ENCODE measurements around the gene ANO4.

The ANO4 gene

DNA sequence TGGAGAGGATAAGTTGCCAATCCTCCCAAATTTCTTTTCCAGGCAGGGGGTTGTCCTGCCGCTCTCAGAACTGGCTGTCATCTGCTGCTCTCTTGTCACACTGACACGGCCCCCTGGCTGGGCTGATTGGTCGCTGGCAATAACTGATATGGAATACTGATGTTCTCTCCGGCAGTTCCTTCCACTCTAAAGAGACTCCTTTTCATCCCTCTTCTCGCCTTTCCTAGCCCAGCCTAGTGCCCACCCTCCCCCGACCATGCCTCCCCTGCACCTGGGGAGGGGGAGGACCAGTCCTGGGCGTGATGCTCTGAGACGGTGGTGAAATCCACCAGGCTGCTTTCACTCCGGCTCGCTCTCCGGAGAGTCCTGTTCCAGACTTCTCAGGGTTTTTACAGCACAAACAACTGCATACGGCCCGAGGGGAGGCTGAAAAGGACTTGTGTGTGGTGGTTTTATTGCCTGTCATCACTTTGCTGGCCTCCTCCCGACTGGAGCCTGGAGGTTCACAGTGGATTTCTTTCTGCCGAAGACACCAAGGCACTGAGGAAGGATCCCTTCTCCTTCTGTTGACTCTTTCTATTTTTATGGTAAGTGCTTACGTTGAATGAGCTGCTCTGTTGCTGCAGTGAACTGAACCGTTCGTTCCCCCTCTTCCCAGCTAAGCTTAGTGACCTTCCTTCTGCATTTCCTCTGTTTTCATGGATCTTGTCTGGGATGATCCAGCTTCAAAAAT, at the start of gene ANO4:
Gene ANO4, plus strand, starts transcription at position 336 of the 733 bp plus-strand sequence. CDS start 107,010 bp downstream, outside the sequence.
- no peak for DNase-seq (ENCODE audit: low spot score)

- no peak for DNase-seq (ENCODE audit: low spot score)
These were observed 49.1 kb upstream of the ANO4 start for GRCh38 chr12:100745378-100746071.

GRCh38 chr12:100752841-100753240, 41.7 kb upstream of the ANO4 start:
- DNase-seq (ENCODE audit: low spot score), result no peak

- DNase-seq (ENCODE audit: low spot score), result no peak
These were observed 40.7 kb upstream of the ANO4 start for GRCh38 chr12:100753837-100754236.

DNA sequence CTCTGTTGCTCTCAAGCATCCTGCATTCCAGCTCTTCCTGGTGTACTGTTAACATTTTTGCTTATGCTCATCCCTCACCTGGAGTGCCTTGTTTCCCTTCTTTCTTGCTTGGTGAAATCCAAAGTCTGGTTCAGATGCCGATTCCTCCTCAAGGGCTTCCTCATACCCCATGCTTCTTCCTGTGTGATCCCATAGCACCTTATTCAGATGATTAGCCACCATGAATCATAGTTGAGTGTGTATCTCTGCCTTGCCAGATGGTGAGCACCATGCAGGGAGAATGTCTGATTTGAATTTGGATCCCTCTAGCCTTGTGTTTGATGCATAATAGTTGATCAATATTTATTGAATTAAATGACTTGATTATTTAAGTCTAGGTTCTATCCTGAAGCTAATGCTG, 39.4 kb upstream of the ANO4 start:
- no peak for DNase-seq (ENCODE audit: low spot score)

DNA sequence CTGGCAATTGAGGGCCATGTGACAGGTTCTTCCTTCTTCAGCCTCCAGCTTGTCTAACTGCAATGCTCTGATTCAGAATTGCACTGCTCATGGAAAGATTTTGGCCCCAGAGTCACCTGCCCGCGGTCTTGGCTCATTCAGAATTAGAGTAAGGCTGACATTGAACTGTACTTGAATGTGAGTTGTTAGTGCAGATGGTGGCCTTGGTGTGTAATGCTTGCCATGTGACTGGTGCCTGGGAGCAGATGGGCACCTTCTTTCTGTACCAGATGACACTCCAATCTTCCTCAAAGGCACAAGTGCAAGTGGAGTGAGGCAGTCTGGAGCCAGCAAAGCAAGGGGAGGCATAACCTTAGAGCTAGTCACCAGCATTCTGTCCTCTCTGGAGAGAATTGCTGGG, 36.5 kb upstream of the ANO4 start:
- no peak for DNase-seq (ENCODE audit: low spot score)

GRCh38 chr12:100767371-100767770, 27.2 kb upstream of the ANO4 start:
- no peak for DNase-seq (ENCODE audit: low spot score)

DNA sequence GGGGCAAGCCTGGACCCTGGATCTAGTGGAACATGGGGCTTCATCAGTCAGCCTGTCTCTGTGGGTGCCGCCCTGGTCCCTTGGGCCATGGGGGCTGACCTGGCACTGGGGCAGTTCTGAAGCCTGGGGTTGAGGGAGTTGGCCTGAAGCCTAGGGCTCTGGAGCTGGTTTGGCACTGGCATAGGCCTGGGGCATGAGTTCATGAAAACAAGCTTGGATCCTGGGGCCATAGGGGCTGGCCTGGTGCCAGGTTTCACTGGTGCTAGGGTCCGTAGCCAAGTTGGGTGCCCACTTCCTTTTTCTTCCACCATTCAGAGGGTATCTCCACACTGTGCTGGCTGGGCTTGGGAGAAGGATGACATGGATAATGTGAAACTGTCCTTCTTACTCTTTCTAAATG, 26.6 kb upstream of the ANO4 start:
- no peak for DNase-seq (ENCODE audit: low spot score)

DNA sequence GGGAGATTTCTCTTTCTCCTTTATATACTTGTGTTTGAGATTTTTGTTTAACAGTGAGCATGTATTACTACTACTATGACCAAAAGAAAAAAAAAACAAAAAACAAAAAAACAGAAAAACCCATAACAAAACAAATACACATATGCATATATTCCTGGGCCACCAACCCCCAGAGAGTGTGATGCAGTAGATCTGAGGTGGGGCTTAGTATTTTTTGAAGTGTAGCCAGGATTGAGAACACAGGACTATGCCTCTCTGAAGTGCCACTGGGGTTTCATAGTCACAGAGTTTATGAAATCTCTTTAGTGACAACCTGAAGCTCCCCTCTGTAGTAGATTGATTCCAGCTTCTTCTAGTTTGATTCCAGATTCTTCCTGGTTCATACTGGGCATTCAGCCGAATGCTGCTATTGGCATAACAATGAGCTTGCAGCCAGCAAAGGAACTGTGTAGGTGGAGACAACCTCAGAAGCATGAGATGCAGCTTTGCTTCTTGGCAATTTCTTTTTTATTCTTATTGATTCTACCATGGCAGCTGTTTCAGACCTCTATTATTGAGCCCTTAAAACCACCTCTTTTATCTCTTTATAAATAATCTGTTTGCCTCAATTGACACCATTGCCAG, 15.5 kb upstream of the ANO4 start:
- DNase-seq (ENCODE audit: low spot score), result no peak

DNA sequence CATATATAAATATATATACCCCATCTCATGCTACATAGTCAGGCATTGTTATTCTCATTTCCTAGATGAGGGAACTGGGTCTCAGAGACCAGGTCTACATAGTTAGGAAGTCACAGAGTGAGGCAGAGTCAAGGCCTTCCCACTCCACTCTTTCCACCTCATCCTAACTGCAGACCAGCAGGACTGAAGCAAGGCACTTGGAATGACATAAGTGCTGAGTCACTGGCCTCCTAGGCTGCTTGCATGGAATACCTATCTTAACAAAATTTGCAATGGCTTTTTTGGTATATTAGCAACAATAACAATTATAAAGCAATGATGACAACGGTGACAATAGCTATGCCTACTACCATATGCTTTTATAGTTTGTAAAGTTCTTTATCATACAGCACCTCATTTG, 5.4 kb upstream of the ANO4 start:
- DNase-seq (ENCODE audit: low spot score), result no peak

- no peak for DNase-seq (ENCODE audit: low spot score)
These were observed 4.6 kb upstream of the ANO4 start for GRCh38 chr12:100789975-100790374.

- no peak for DNase-seq (ENCODE audit: low spot score)
These were observed 4.0 kb upstream of the ANO4 start for GRCh38 chr12:100790552-100790951.

- no peak for DNase-seq (ENCODE audit: low spot score)
These were observed 1.4 kb upstream of the ANO4 start for GRCh38 chr12:100793182-100793581.

GRCh38 chr12:100795174-100795799, 711 bp downstream of the ANO4 start:
- no peak for DNase-seq (ENCODE audit: low spot score)

- DNase-seq (ENCODE audit: low spot score), result no peak
These were observed 1.2 kb downstream of the ANO4 start for GRCh38 chr12:100795800-100796179.

DNA sequence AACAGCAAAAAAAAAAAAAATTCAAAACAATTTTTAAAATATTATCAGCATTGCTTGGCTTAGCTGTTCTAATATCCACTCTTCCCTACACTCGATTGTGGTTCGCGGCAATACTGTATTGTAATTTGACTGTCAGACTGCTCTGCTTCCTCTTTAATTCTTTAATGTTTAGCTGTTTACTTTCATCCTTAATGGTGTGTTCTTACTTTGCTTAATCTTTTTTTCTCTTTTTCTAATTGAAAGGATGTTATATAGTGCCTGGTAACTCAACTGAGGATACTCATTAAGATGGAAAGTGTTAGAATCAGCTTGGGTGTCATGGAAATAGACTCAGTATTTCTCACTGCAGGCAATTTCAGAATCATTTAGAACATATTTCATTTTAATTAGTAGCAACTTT, 2.0 kb downstream of the ANO4 start:
- no peak for DNase-seq (ENCODE audit: low spot score)

DNA sequence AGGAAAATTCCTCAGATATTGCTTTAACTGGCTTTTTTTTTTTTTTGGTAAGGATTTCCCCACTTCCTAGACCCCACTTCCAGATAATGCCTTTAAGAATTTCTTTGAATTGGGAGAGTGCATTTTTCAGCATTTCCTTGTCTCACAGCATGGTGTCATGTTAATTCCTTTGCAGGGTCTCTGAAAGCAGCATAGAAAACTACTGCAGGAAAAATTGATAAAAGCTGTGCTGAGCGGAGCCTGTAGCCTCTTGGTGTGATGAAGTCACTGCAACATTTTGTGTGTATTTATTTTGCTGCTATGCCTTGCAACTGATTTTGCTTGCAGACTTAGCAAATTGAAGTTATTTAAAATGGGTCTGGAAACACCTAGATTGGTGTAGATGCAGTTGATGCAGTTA, 2.7 kb downstream of the ANO4 start:
- no peak for DNase-seq (ENCODE audit: low spot score)

- no peak for DNase-seq (ENCODE audit: low spot score)
These were observed 3.2 kb downstream of the ANO4 start for GRCh38 chr12:100797786-100798185.

DNA sequence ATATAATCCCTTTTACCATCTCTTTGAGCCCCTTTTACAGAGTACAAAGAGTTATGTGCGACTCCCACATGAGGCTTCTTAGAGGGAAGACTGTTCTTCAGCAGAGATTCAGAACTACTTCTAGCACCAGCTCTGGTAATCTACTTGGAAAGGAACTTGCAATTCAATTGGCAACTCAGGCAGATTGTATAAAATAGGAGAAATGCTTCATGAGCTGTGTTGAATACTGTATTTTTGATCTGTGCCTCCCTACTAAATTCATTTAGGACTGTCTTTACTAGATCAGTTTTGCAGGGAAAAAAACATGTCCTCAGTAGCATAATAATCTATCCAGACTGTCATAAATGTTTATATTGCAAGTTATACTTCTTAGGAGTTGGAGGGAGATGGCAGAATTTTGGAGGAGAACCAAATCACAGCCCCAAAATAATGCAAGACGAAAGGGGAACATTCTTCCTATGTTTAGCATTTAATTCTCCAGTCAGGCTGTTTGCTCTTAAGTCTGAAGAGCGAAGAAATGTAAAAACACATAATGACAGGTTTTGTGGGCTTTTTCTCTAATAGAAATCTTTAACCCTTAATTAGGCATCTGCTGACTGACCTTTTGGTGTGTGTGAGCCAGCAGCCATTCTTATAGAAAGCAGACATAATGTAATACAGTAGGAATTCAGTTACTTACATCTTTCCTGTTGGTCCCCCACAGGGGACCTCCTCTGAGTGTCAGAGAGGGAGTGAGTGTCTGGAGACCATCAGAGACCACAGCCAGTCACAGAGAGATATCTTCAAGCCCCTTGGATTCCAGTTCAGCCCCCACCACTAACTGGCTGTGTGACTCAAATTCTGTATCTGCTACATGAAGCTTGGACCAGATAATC, 3.9 kb downstream of the ANO4 start:
- no peak for DNase-seq (ENCODE audit: low spot score)

DNA sequence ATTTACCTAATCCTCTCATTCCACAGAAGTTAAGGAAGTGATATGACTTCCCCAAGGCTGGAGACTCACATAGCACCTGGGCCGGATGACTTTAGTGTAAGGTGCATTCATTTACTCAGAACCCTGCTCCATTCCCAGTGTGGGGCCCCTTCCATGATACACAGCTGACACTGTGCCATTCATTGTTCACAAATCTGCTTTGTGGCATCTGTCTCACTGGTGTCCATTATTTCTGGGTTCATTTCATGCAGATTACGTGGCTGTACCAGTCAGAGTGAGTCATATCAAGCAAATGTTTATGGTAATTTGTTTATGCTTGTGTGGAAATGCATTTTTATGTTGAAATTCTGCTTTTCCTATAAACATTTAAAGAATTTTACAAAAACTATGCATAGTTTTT, 5.2 kb downstream of the ANO4 start:
- DNase-seq (ENCODE audit: low spot score), result no peak

DNA sequence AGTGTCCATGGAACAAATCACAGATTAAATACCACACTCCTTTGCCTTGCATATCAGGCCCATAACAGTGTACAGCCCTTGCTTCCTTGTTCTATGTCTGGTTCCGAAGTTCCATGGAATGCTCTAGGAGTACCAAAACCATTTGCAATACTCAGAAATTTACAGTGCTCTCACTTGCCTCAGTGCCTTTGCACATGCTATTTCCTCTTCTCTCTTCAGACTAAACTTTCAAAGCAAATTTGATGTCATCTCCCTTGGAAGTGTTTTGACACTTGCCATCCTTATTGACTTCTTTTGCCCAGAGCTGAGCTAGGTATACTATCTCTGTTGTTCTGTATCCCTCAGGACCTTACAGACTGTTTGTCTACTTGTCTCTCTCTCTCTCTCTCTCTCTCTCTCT, 6.1 kb downstream of the ANO4 start:
- DNase-seq (ENCODE audit: low spot score), result no peak

DNA sequence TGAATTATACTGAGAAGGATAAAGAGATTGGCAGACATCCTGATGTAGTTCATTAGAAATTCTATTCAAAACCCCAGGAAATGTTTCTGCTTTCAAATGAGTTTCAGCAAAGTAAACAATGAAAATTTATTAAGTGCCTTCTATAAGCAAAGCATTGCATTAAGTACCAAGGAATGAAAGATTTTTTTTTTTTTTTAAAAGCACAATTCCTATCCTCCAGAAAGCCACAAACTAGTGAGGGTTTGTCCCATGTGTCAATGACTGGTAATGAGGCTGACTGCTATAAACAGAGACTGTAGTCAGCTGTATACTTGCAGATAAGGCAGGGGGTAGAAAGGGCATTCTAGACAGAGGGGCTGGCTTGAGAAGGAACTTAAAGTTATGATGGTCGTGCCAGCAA, 6.7 kb downstream of the ANO4 start:
- DNase-seq (ENCODE audit: low spot score), result no peak
